Tibial artery (tissue), 4 donors: ENCODE measurements around the gene ESYT2.
"Not testable (repeated sequence)": the region's sequence is repeated elsewhere in the genome, so short reads cannot be mapped to it uniquely, and the experiment has no call there.

Source experiments
- DNase-seq, 2 donors: peaks; one replicate each; pipeline ENCODE4 v3.0.0-alpha.2; 2019
- H3K27ac ChIP-seq, 2 donors: fragments of 200-600 bp; sonication (generic) in 1 of 2; 1 replicate in 1 of 2; 2 replicates in 1 of 2; pipeline ENCODE4 v1.5.1; 2018 to 2019; ENCODE audit warnings: mild to moderate bottlenecking in 1 of 2
- H3K27me3 ChIP-seq, 2 donors: fragments of 200-600 bp; sonication (generic) in 1 of 2; one replicate each; pipeline versions ENCODE4 v1.5.1 to v1.6.0; 2016 to 2019
- H3K36me3 ChIP-seq, 3 donors: fragments of 200-600 bp; sonication (generic) in 2 of 3; one replicate each; pipeline ENCODE4 v1.5.1; 2016 to 2019; ENCODE audit warnings: mild to moderate bottlenecking in 2 of 3
- H3K4me1 ChIP-seq, 4 donors: fragments of 200-600 bp; sonication (generic) in 2 of 4; 1 replicate in 3 of 4; 2 replicates in 1 of 4; pipeline ENCODE4 v1.5.1; 2016 to 2019
- H3K4me3 ChIP-seq, 2 donors: fragments of 200-600 bp; sonication (generic) in 1 of 2; 1 replicate in 1 of 2; 2 replicates in 1 of 2; pipeline ENCODE4 v1.5.1; 2018 to 2019; ENCODE audit warnings: mild to moderate bottlenecking in 2 of 2
- H3K9me3 ChIP-seq, 3 donors: fragments of 200-600 bp; sonication (generic) in 1 of 3; one replicate each; pipeline ENCODE4 v1.5.1; 2016 to 2019
- intact Hi-C: fragments of 100-400 bp; cut with DNase I; formaldehyde crosslinking; loops from one replicate; pipeline ENCODE4 v1.15.0; 2023; ENCODE audit warnings: low total_unique reads
- TF ChIP-seq, protein P1 (sequence below), 2 experiments: fragments of 200-600 bp in 1 of 2; fragments of 450-650 bp in 1 of 2; IDR thresholded peaks; one replicate each; pipeline ENCODE4 v1.5.1; 2017 to 2019; ENCODE audit warnings: antibody characterized with exemption in 2 of 2, mild to moderate bottlenecking in 1 of 2, moderate library complexity in 1 of 2

ESYT2 gene

GRCh38 chr7:158705234-158705850 lies 124.0 kb downstream of the ESYT2 start:
- DNase-seq = no peak
- Histone ChIP-seq H3K36me3 (peaks cover 0 to 5% (median 0%) of the 10 kb centered on the region in 3 donors), H3K4me3 (peak overlapping the region; percentile 62 to 93), H3K27ac (peak overlapping the region; percentile 80 to 81), H3K4me1 (peaks cover 0 to 19% (median 16%) of the 10 kb centered on the region in 4 donors), H3K9me3 (no peaks in the 10 kb centered on the region), H3K27me3 (no peaks in the 10 kb centered on the region)
- TF ChIP-seq, protein P1, sequence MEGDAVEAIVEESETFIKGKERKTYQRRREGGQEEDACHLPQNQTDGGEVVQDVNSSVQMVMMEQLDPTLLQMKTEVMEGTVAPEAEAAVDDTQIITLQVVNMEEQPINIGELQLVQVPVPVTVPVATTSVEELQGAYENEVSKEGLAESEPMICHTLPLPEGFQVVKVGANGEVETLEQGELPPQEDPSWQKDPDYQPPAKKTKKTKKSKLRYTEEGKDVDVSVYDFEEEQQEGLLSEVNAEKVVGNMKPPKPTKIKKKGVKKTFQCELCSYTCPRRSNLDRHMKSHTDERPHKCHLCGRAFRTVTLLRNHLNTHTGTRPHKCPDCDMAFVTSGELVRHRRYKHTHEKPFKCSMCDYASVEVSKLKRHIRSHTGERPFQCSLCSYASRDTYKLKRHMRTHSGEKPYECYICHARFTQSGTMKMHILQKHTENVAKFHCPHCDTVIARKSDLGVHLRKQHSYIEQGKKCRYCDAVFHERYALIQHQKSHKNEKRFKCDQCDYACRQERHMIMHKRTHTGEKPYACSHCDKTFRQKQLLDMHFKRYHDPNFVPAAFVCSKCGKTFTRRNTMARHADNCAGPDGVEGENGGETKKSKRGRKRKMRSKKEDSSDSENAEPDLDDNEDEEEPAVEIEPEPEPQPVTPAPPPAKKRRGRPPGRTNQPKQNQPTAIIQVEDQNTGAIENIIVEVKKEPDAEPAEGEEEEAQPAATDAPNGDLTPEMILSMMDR (IDR thresholded peaks at IDR 0.05) = no peak
- intact Hi-C loops = loop anchor here (10.0 kb wide), 1 partner anchor 159 kb away; no protein-coding TSS in a partner anchor

GRCh38 chr7:158704524-158705233 lies 124.6 kb downstream of the ESYT2 start, which contains the start of gene NCAPG2:
Gene NCAPG2, minus strand, starts transcription at chr7:158704804. Its CDS starts 2,905 bp downstream, at chr7:158701899.
- peak; percentile 97 to 99 for DNase-seq
- Histone ChIP-seq H3K27me3 (no peaks in the 10 kb centered on the region), H3K4me3 (peak within 1 kb of the TSS; percentile 62 to 93), H3K27ac (peak within 1 kb of the TSS; percentile 80 to 81), H3K9me3 (no peaks in the 10 kb centered on the region), H3K36me3 (peaks cover 0 to 5% (median 0%) of the 10 kb centered on the region in 3 donors), H3K4me1 (peaks cover 0 to 19% (median 16%) of the 10 kb centered on the region in 4 donors)
- intact Hi-C loops = loop anchor here (10.0 kb wide), 1 partner anchor 160 kb away; no protein-coding TSS in a partner anchor
- TF ChIP-seq, protein P1 (IDR thresholded peaks at IDR 0.05) = peak; percentile 54 to 60

- H3K36me3 ChIP-seq, H3K27me3 ChIP-seq, H3K9me3 ChIP-seq, DNase-seq: not testable (repeated sequence)
- H3K4me1 ChIP-seq = peaks cover 0 to 19% (median 16%) of the 10 kb centered on the region in 4 donors
- peak overlapping the region; percentile 80 to 81 for H3K27ac ChIP-seq
- H3K4me3 ChIP-seq = peak overlapping the region; percentile 62 to 93
- intact Hi-C loops = loop anchor here (10.0 kb wide), 1 partner anchor 161 kb away; no protein-coding TSS in a partner anchor
Observed at GRCh38 chr7:158703679-158704523, 125.4 kb downstream of the ESYT2 start.

- no peak overlapping the region for H3K27ac ChIP-seq
- H3K36me3 ChIP-seq = peaks cover 0 to 5% (median 0%) of the 10 kb centered on the region in 3 donors
- TF ChIP-seq, protein P1 (IDR thresholded peaks at IDR 0.05) = no peak
- H3K4me1 ChIP-seq = peaks cover 0 to 19% (median 16%) of the 10 kb centered on the region in 4 donors
- H3K9me3 ChIP-seq = no peaks in the 10 kb centered on the region
- intact Hi-C loops = loop anchor here (10.0 kb wide), 1 partner anchor 162 kb away; no protein-coding TSS in a partner anchor
- no peak overlapping the region for H3K4me3 ChIP-seq
- DNase-seq = no peak
- no peaks in the 10 kb centered on the region for H3K27me3 ChIP-seq
Observed at GRCh38 chr7:158702944-158703343, 126.4 kb downstream of the ESYT2 start.

GRCh38 chr7:158702196-158702595 lies 127.1 kb downstream of the ESYT2 start:
- Histone ChIP-seq H3K27me3 (no peaks in the 10 kb centered on the region), H3K9me3 (no peaks in the 10 kb centered on the region), H3K36me3 (peaks cover 0 to 5% (median 0%) of the 10 kb centered on the region in 3 donors), H3K4me1 (peaks cover 0 to 19% (median 16%) of the 10 kb centered on the region in 4 donors), H3K4me3 (no peak overlapping the region), H3K27ac (no peak overlapping the region)
- intact Hi-C loops = loop anchor here (10.0 kb wide), 1 partner anchor 163 kb away; no protein-coding TSS in a partner anchor
- no peak for DNase-seq
- TF ChIP-seq, protein P1 (IDR thresholded peaks at IDR 0.05) = no peak
